H1 (cell line): Measurements from ENCODE around the gene ZNF804B. TPM values are rescaled to one million over a fixed set of nuclear protein-coding genes. Genes with fewer than 3 reads are reported as not detected.

Source experiments
- CTCF ChIA-PET: fragments of 300-600 bp; sonication (Branson Sonifier 250); formaldehyde crosslinking; loops from one replicate; lab custom pipeline; 2021; ENCODE audit not compliant: partially characterized antibody; lab: Charles Lee
- POLR2A ChIA-PET: fragments of 300-600 bp; sonication (Branson Sonifier 250); formaldehyde crosslinking; loops from one replicate; lab custom pipeline; 2021; ENCODE audit warnings: inconsistent platforms; ENCODE audit not compliant: partially characterized antibody; lab: Charles Lee
- DNase-seq, 2 experiments: peaks; one replicate each; pipeline versions ENCODE4 v3.0.0 to v3.0.0-alpha.2; 2010 to 2022; ENCODE audit warnings: low spot score in 2 of 2, low read depth in 1 of 2, mixed read lengths in 1 of 2
- FAIRE-seq: peaks from 2 replicates; lab custom pipeline; 2011; peaks lifted over from hg19 to GRCh38; lab: Jason Lieb, UNC
- H2AFZ ChIP-seq: 2 replicates; pipeline ENCODE4 v1.8.1; 2012; ENCODE audit warnings: low read length, inconsistent platforms
- H2AK5ac ChIP-seq: 2 replicates; pipeline ENCODE4 v1.6.1; 2013; ENCODE audit warnings: low read depth, low read length
- H2BK120ac ChIP-seq: replicated peaks from 2 replicates; pipeline ENCODE3; 2013; ENCODE audit warnings: low read depth, low read length, inconsistent platforms
- H2BK12ac ChIP-seq: 2 replicates; pipeline ENCODE4 v1.6.1; 2013; ENCODE audit warnings: low read depth, low read length
- H2BK15ac ChIP-seq: 2 replicates; pipeline ENCODE4 v1.6.1; 2013; ENCODE audit warnings: low read length
- H2BK20ac ChIP-seq: 2 replicates; pipeline ENCODE4 v1.6.1; 2013; ENCODE audit warnings: low read length
- H2BK5ac ChIP-seq: 2 replicates; pipeline ENCODE4 v1.6.1; 2013; ENCODE audit warnings: low read depth, low read length
- H3K14ac ChIP-seq: 2 replicates; pipeline ENCODE4 v1.6.1; 2013; ENCODE audit warnings: inconsistent platforms; ENCODE audit not compliant: insufficient read length
- H3K18ac ChIP-seq: 2 replicates; pipeline ENCODE4 v1.6.1; 2013; ENCODE audit warnings: low read length; ENCODE audit errors: extremely low read depth
- H3K23ac ChIP-seq: 2 replicates; pipeline ENCODE4 v1.6.1; 2013; ENCODE audit warnings: inconsistent platforms; ENCODE audit not compliant: insufficient read length
- H3K23me2 ChIP-seq: 2 replicates; pipeline ENCODE4 v1.6.1; 2013; ENCODE audit warnings: low read depth, low read length
- H3K27ac ChIP-seq: 2 replicates; pipeline ENCODE4 v1.6.1; 2011; ENCODE audit warnings: low read depth, low read length, inconsistent platforms
- H3K27me3 ChIP-seq, 4 experiments: replicated peaks in 1 of 4; 1 replicate in 1 of 4; 2 replicates in 3 of 4; pipeline versions ENCODE4 v1.6.1 to v1.8.1; 2011 to 2013; ENCODE audit warnings: low read length in 3 of 4, mild to moderate bottlenecking in 3 of 4, inconsistent platforms in 2 of 4, mixed read lengths in 2 of 4, moderate library complexity in 1 of 4; ENCODE audit not compliant: control insufficient read depth in 3 of 4, insufficient read depth in 3 of 4; ENCODE audit errors: extremely low read depth in 1 of 4
- H3K36me3 ChIP-seq, 4 experiments: 2 replicates each; pipeline versions ENCODE4 v1.6.1 to v1.8.1; 2011 to 2013; ENCODE audit warnings: mild to moderate bottlenecking in 4 of 4, low read length in 3 of 4, moderate library complexity in 2 of 4, control low read depth in 1 of 4, inconsistent platforms in 1 of 4; ENCODE audit not compliant: insufficient read depth in 4 of 4, control insufficient read depth in 2 of 4
- H3K4ac ChIP-seq: replicated peaks from 2 replicates; pipeline ENCODE3; 2013; ENCODE audit warnings: low read length, low read depth, mixed read lengths, inconsistent platforms; ENCODE audit not compliant: insufficient read length
- H3K4me1 ChIP-seq, 4 experiments: replicated peaks in 1 of 4; 1 replicate in 1 of 4; 2 replicates in 3 of 4; pipeline versions ENCODE4 v1.6.1 to v1.8.1; 2011 to 2013; ENCODE audit warnings: low read length in 3 of 4, inconsistent platforms in 2 of 4, mixed read lengths in 1 of 4; ENCODE audit not compliant: insufficient read depth in 4 of 4, control insufficient read depth in 3 of 4
- H3K4me2 ChIP-seq, 2 experiments: 2 replicates each; pipeline versions ENCODE4 v1.6.1 to v1.8.1; 2011 to 2013; ENCODE audit warnings: low read depth in 2 of 2, low read length in 2 of 2, control low read depth in 1 of 2, inconsistent platforms in 1 of 2, mild to moderate bottlenecking in 1 of 2; ENCODE audit not compliant: insufficient read depth in 1 of 2
- H3K4me3 ChIP-seq, 4 experiments: fragments of 200-600, 300-600 bp in 1 of 4; sonication (generic), shearing (Covaris generic), sonication (Bioruptor Twin) in 1 of 4; 2 replicates each; pipeline versions ENCODE4 v1.5.1 to v1.8.1; 2011 to 2016; ENCODE audit warnings: low read length in 4 of 4, low read depth in 3 of 4, control low read depth in 2 of 4, inconsistent platforms in 2 of 4, mild to moderate bottlenecking in 2 of 4, mixed read lengths in 1 of 4, moderate library complexity in 1 of 4; ENCODE audit not compliant: insufficient read depth in 2 of 4; ENCODE audit errors: extremely low read depth in 1 of 4
- H3K56ac ChIP-seq: replicated peaks from 2 replicates; pipeline ENCODE3; 2013; ENCODE audit warnings: low read depth, mild to moderate bottlenecking, mixed read lengths, low read length, inconsistent platforms; ENCODE audit not compliant: insufficient read length
- H3K79me1 ChIP-seq: 2 replicates; pipeline ENCODE4 v1.6.1; 2013; ENCODE audit warnings: low read depth, low read length, control low read depth
- H3K79me2 ChIP-seq, 2 experiments: 2 replicates each; pipeline versions ENCODE4 v1.6.1 to v1.8.1; 2012 to 2013; ENCODE audit warnings: low read length in 2 of 2, mild to moderate bottlenecking in 2 of 2, inconsistent platforms in 1 of 2; ENCODE audit not compliant: insufficient read depth in 2 of 2, control insufficient read depth in 1 of 2
- H3K9ac ChIP-seq, 4 experiments: replicated peaks in 1 of 4; 1 replicate in 1 of 4; 2 replicates in 3 of 4; pipeline versions ENCODE4 v1.6.1 to v1.8.1; 2011 to 2013; ENCODE audit warnings: low read depth in 3 of 4, low read length in 3 of 4, control low read depth in 2 of 4, mild to moderate bottlenecking in 2 of 4, moderate library complexity in 2 of 4, inconsistent platforms in 1 of 4; ENCODE audit errors: extremely low read depth in 1 of 4
- H3K9me3 ChIP-seq, 2 experiments: 2 replicates each; pipeline versions ENCODE4 v1.6.1 to v1.8.1; 2012 to 2013; ENCODE audit warnings: mild to moderate bottlenecking in 2 of 2, moderate library complexity in 2 of 2, control low read depth in 1 of 2, inconsistent platforms in 1 of 2, low read depth in 1 of 2, low read length in 1 of 2, mixed read lengths in 1 of 2; ENCODE audit not compliant: insufficient read depth in 2 of 2
- H4K20me1 ChIP-seq, 2 experiments: replicated peaks in 1 of 2; 2 replicates each; pipeline versions ENCODE3 to v1.8.1; 2011 to 2013; ENCODE audit warnings: inconsistent platforms in 2 of 2, low read length in 2 of 2, mild to moderate bottlenecking in 1 of 2; ENCODE audit not compliant: insufficient read depth in 2 of 2, control insufficient read depth in 1 of 2
- H4K5ac ChIP-seq: 2 replicates; pipeline ENCODE4 v1.6.1; 2013; ENCODE audit warnings: low read length, low read depth, mixed read lengths, inconsistent platforms; ENCODE audit not compliant: insufficient read length
- H4K8ac ChIP-seq: 2 replicates; pipeline ENCODE4 v1.8.0; 2013; ENCODE audit warnings: mild to moderate bottlenecking, moderate library complexity, low read length, inconsistent platforms; ENCODE audit not compliant: insufficient read depth; ENCODE audit errors: extremely low read depth
- H4K91ac ChIP-seq: replicated peaks from 2 replicates; pipeline ENCODE3; 2013; ENCODE audit warnings: low read length, mixed read lengths, inconsistent platforms; ENCODE audit not compliant: insufficient read length
- CBX5 ChIP-seq: fragments of 300-800, 300-1000 bp; sonication (generic); IDR thresholded peaks from 2 replicates; pipeline ENCODE4 v1.7.1; 2016; ENCODE audit warnings: antibody characterized with exemption, low read length, low read depth
- EP300 ChIP-seq, 2 experiments: IDR thresholded peaks; 1 replicate in 1 of 2; 2 replicates in 1 of 2; pipeline ENCODE4 v1.6.1; 2011 to 2012; ENCODE audit warnings: low read depth in 2 of 2, low read length in 2 of 2, mild to moderate bottlenecking in 2 of 2, borderline replicate concordance in 1 of 2, inconsistent platforms in 1 of 2, moderate library complexity in 1 of 2
- EZH2 ChIP-seq: fragments of 200-600 bp; sonication (generic); IDR thresholded peaks from 2 replicates; pipeline ENCODE4 v1.7.1; 2012; ENCODE audit warnings: low read depth, mild to moderate bottlenecking, moderate library complexity, low read length, inconsistent platforms; ENCODE audit not compliant: severe bottlenecking
- GABPA ChIP-seq: IDR thresholded peaks from 2 replicates; pipeline ENCODE4 v1.6.1; 2011; ENCODE audit warnings: mild to moderate bottlenecking, low read length, moderate library complexity, borderline replicate concordance; ENCODE audit not compliant: insufficient read depth
- GTF2F1 ChIP-seq: IDR thresholded peaks from 2 replicates; pipeline ENCODE4 v1.6.1; 2012; ENCODE audit warnings: low read depth, low read length, improper control_type of control experiment, borderline replicate concordance
- NANOG ChIP-seq: IDR thresholded peaks from 2 replicates; pipeline ENCODE4 v1.6.1; 2011; ENCODE audit warnings: low read length, low read depth, mild to moderate bottlenecking, inconsistent platforms; ENCODE audit not compliant: insufficient read depth, poor library complexity, severe bottlenecking
- POU5F1 ChIP-seq: IDR thresholded peaks from 2 replicates; pipeline ENCODE4 v1.6.1; 2011; ENCODE audit warnings: low read depth, mild to moderate bottlenecking, low read length, moderate library complexity
- SIN3A ChIP-seq, 2 experiments: IDR thresholded peaks in 1 of 2; conservative IDR thresholded peaks in 1 of 2; 2 replicates each; pipeline ENCODE4 v1.6.1; 2011 to 2012; ENCODE audit warnings: low read length in 2 of 2, improper control_type of control experiment in 1 of 2, low read depth in 1 of 2, mild to moderate bottlenecking in 1 of 2
- SP1 ChIP-seq: IDR thresholded peaks from 2 replicates; pipeline ENCODE4 v1.6.1; 2011; ENCODE audit warnings: low read depth, low read length
- SP2 ChIP-seq: IDR thresholded peaks from 2 replicates; pipeline ENCODE4 v1.6.1; 2012; ENCODE audit warnings: mild to moderate bottlenecking, low read length, inconsistent platforms
- SP4 ChIP-seq: IDR thresholded peaks from 2 replicates; pipeline ENCODE4 v1.6.1; 2012; ENCODE audit warnings: low read length, inconsistent platforms
- TCF12 ChIP-seq: IDR thresholded peaks from 2 replicates; pipeline ENCODE4 v1.6.1; 2011; ENCODE audit warnings: low read depth, mild to moderate bottlenecking, low read length
- TEAD4 ChIP-seq: IDR thresholded peaks from 2 replicates; pipeline ENCODE4 v1.6.1; 2012; ENCODE audit warnings: low read depth, low read length, inconsistent platforms, mixed read lengths
- WGBS, 2 experiments: shearing (Covaris generic) in 1 of 2; methylation state at CpG; one replicate each; pipeline versions ENCODE4 v1.1.6 to v1.1.7; 2013 to 2015; ENCODE audit warnings: low lambda C conversion rate in 2 of 2, mixed read lengths in 2 of 2, inconsistent platforms in 1 of 2, low coverage in 1 of 2, missing lambda C conversion rate in 1 of 2; ENCODE audit not compliant: insufficient replicate concordance in 2 of 2, insufficient coverage in 1 of 2, insufficient read length in 1 of 2; ENCODE audit errors: extremely low coverage in 1 of 2, missing lambda C conversion rate in 1 of 2; 5-methylcytosine and 5-hydroxymethylcytosine counted together
- polyA plus RNA-seq, 7 experiments: library from polyadenylated mRNA; depleted of rRNA in 3 of 7; stranded (reverse) in 5 of 7; unstranded in 2 of 7; fragments of >200 nt in 5 of 7; fragments of 200-250 nt in 2 of 7; gene quantifications; 1 replicate in 5 of 7; 2 replicates in 1 of 7; 4 replicates in 1 of 7; pipeline versions ENCODE4 v1.2.1 to v1.2.3, GENCODE V29; 2011 to 2013; ENCODE audit warnings: missing spikeins in 2 of 7, mixed read lengths in 2 of 7
- total RNA-seq: library from RNA; stranded (reverse); fragmentation: NEBNext Ultra II Directional; extraction: Animal tissue kit (Norgen Biotek cat#: 25700); gene quantifications from 2 replicates; pipeline ENCODE4 v1.2.1, GENCODE V29; 2021

ZNF804B gene
- total and polyA plus RNA-seq, 2 of the 8 experiments (the other 6 are each of a cell fraction or from before 2014, with no cell fraction given), result not detected

DNA sequence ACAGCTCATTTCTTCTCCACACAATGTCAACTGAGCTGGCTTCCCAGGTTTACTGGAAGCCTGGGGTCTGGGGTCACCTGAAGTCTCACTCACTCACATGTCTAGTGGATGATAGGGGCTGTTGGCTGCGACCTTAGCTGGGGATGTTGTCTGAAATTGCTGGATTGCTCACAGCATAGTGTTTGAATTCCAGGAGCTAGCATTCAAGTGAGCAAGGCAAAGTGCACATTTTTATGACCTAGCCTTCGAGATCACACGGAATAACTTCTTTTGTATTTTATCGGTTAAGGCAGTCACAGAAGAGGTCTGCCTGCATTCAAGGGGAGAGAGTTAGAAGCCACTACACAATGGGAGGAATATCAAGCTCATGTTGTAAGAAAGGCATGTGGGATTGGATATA is 32.4 kb downstream of the ZNF804B start:
- H3K36me3 ChIP-seq, result no peaks in the 10 kb centered on the region
- DNase-seq, result no peak
- H3K27ac ChIP-seq, result no peak overlapping the region
- ChIA-PET POLR2A (no interaction called here), CTCF (interaction anchor here (1.7 to 2.5 kb wide), 2 partner anchors 12 to 43 kb away, joined by 5 to 10 read pairs; no protein-coding TSS in a partner anchor)
- H2AFZ ChIP-seq, result peak overlapping the region; percentile 81; the same call in 1 of the 2 replicates
- no peak overlapping the region for H3K56ac ChIP-seq
- H4K8ac ChIP-seq, result no peak overlapping the region
- no peak overlapping the region for H4K91ac ChIP-seq
- H2AK5ac ChIP-seq, result no peak overlapping the region
- no peaks in the 10 kb centered on the region for H3K23me2 ChIP-seq
- H4K20me1 ChIP-seq, result no peaks in the 10 kb centered on the region
- no peak overlapping the region for H2BK15ac ChIP-seq
- FAIRE-seq, result no peak
- 84% methylated on average over 4 of the region's 4 CpGs; no CpG with 5 or more reads in 1 of the 2 experiments for WGBS, 2 experiments
- no peak overlapping the region for H2BK5ac ChIP-seq
- no peak overlapping the region for H2BK12ac ChIP-seq
- no peaks in the 10 kb centered on the region for H3K79me1 ChIP-seq
- H3K79me2 ChIP-seq, result no peaks in the 10 kb centered on the region
- H3K4me2 ChIP-seq, result no peak overlapping the region
- H3K14ac ChIP-seq, result no peak overlapping the region
- no peak overlapping the region for H3K4me3 ChIP-seq
- no peaks in the 10 kb centered on the region for H3K27me3 ChIP-seq
- H2BK120ac ChIP-seq, result no peak overlapping the region
- H3K4ac ChIP-seq, result no peak overlapping the region
- no peak overlapping the region for H4K5ac ChIP-seq
- H3K9ac ChIP-seq, result no peak overlapping the region
- H2BK20ac ChIP-seq, result no peak overlapping the region
- no peak overlapping the region for H3K23ac ChIP-seq
- H3K18ac ChIP-seq, result no peak overlapping the region
- H3K4me1 ChIP-seq, result no peaks in the 10 kb centered on the region
- no peaks in the 10 kb centered on the region for H3K9me3 ChIP-seq
- TF ChIP-seq TEAD4, result no peak
- no peak for TF ChIP-seq GABPA
- TF ChIP-seq EZH2, result no peak
- no peak for TF ChIP-seq CBX5
- no peak for TF ChIP-seq SIN3A (conservative IDR thresholded peaks at IDR 0.05 in 1 of 2, IDR thresholded peaks at IDR 0.05 in 1 of 2; ENCODE audit: low read depth in 1 of 2, low read length in 2 of 2)
- TF ChIP-seq SP4, result no peak
- no peak for TF ChIP-seq SP1
- no peak for TF ChIP-seq GTF2F1
- TF ChIP-seq NANOG, result no peak
- TF ChIP-seq EP300 (IDR thresholded peaks at IDR 0.05; ENCODE audit: borderline replicate concordance in 1 of 2, low read depth in 2 of 2, low read length in 2 of 2), result no peak
- TF ChIP-seq TCF12, result no peak
- TF ChIP-seq SP2, result no peak
- no peak for TF ChIP-seq POU5F1
